Measurements from ENCODE around the gene TCAP. TPM values are rescaled to one million over a fixed set of nuclear protein-coding genes. Genes with fewer than 3 reads are reported as not detected.

The TCAP gene
- polyA plus RNA-seq, 1 of the 3 experiments (the other 2 are of a cell fraction), result 0.43 TPM

GRCh38 chr17:39636927-39637736, 28.0 kb upstream of the TCAP start, which contains the start of gene STARD3:
Gene STARD3 (plus strand): TSS chr17:39637144. CDS start chr17:39653532, 16,388 bp downstream.
- no peaks in the 10 kb centered on the region for H3K9me3 ChIP-seq
- peak within 1 kb of the TSS; percentile 86 for H3K9ac ChIP-seq
- TF ChIP-seq MAX (IDR thresholded peaks at IDR 0.05; ENCODE audit: low read depth), result 0 out of 2 replicates have a peak, but pooled peaks have one; percentile 19
- TF ChIP-seq FOSL2 (IDR thresholded peaks at IDR 0.05; ENCODE audit: borderline replicate concordance, low read depth), result no peak
- TF ChIP-seq FOXM1 (IDR thresholded peaks at IDR 0.05; ENCODE audit: low read depth), result no peak
- TF ChIP-seq FOXJ3 (CRISPR knock-in tag; IDR thresholded peaks at IDR 0.05), result no peak
- TF ChIP-seq CHD2 (IDR thresholded peaks at IDR 0.05; ENCODE audit: low read length, partially characterized antibody), result peak; percentile 37
- no peak for TF ChIP-seq TCF12 (IDR thresholded peaks at IDR 0.05)
- no peak for TF ChIP-seq RFX5 (IDR thresholded peaks at IDR 0.05; ENCODE audit: low read length)
- TF ChIP-seq EZH2phosphoT487 (IDR thresholded peaks at IDR 0.05; ENCODE audit: borderline replicate concordance, low read depth), result no peak
- TF ChIP-seq NFIC (IDR thresholded peaks at IDR 0.05; ENCODE audit: borderline replicate concordance), result no peak
- TF ChIP-seq PBX3 (IDR thresholded peaks at IDR 0.05), result 0 out of 2 replicates have a peak, but pooled peaks have one; percentile 17
- no peak for TF ChIP-seq SMC3 (IDR thresholded peaks at IDR 0.05; ENCODE audit: low read depth, low read length)
- peak; percentile 66 for TF ChIP-seq ELF1 (IDR thresholded peaks at IDR 0.05)
- no peak for TF ChIP-seq EP300 (IDR thresholded peaks at IDR 0.05; ENCODE audit: borderline replicate concordance in 1 of 2, low read depth in 1 of 2, low read length in 1 of 2)
- TF ChIP-seq NRF1 (IDR thresholded peaks at IDR 0.05; ENCODE audit: low read depth, low read length), result peak; percentile 67
- TF ChIP-seq POLR2AphosphoS5 (IDR thresholded peaks at IDR 0.05; ENCODE audit: low read depth, low read length), result peak; percentile 87
- TF ChIP-seq ZBTB33 (IDR thresholded peaks at IDR 0.05; ENCODE audit: borderline replicate concordance, low read depth), result no peak
- 0 out of 2 replicates have a peak, but pooled peaks have one; percentile 4 for TF ChIP-seq REST (IDR thresholded peaks at IDR 0.05; ENCODE audit: low read depth, low read length)
- TF ChIP-seq MXI1 (IDR thresholded peaks at IDR 0.05; ENCODE audit: low read depth, low read length), result peak; percentile 48; the same call in 1 of the 2 replicates
- peak; percentile 59; the same call in 1 of the 2 replicates for TF ChIP-seq TAF1 (IDR thresholded peaks at IDR 0.05; ENCODE audit: borderline replicate concordance, low read depth, low read length)
- TF ChIP-seq JUND (IDR thresholded peaks at IDR 0.05), result no peak
- no peak for TF ChIP-seq TEAD4 (IDR thresholded peaks at IDR 0.05; ENCODE audit: borderline replicate concordance, insufficient read depth)
- TF ChIP-seq YY1 (IDR thresholded peaks at IDR 0.05; ENCODE audit: low read depth), result no peak
- peak; percentile 83 for TF ChIP-seq GABPA (IDR thresholded peaks at IDR 0.05; ENCODE audit: low read depth)
- no peak for TF ChIP-seq RXRA (IDR thresholded peaks at IDR 0.05; ENCODE audit: borderline replicate concordance, low read depth)
- TF ChIP-seq SIN3A (IDR thresholded peaks at IDR 0.05; ENCODE audit: borderline replicate concordance, low read depth, low read length), result peak; percentile 49; the same call in 1 of the 2 replicates
- TF ChIP-seq USF1 (IDR thresholded peaks at IDR 0.05; ENCODE audit: borderline replicate concordance, low read depth), result 0 out of 2 replicates have a peak, but pooled peaks have one; percentile 8

More at GRCh38 chr17:39636927-39637736, 28.0 kb upstream of the TCAP start, which contains the start of gene STARD3:
- H4K20me1 ChIP-seq (ENCODE audit: insufficient read depth), result no peaks in the 10 kb centered on the region
- peak within 1 kb of the TSS; percentile 83 for H3K4me2 ChIP-seq
- H3K9me2 ChIP-seq, result no peaks in the 10 kb centered on the region
- H3F3A ChIP-seq (replicated peaks; ENCODE audit: insufficient read depth), result no peaks in the 10 kb centered on the region
- peak within 1 kb of the TSS; percentile 89 for H2AFZ ChIP-seq (ENCODE audit: low read depth)
- no peaks in the 10 kb centered on the region for H3K36me3 ChIP-seq (replicated peaks in 1 of 2; ENCODE audit: control insufficient read depth in 1 of 2, insufficient read depth in 2 of 2, low read length in 1 of 2)
- H3K27me3 ChIP-seq (ENCODE audit: insufficient read depth), result no peaks in the 10 kb centered on the region
- WGBS (ENCODE audit: low lambda C conversion rate), result 2% methylated on average over 24 of the region's 69 CpGs
- peaks cover 51% of the 10 kb centered on the region for H3K79me2 ChIP-seq (ENCODE audit: insufficient read depth)
- DNase-seq, result peak; percentile 96
- ChIA-PET CTCF (interaction anchor here (0.9 to 17.4 kb wide), 5 partner anchors 15 to 89 kb away, joined by 3 to 332 read pairs (median 9); partner anchors contain the start of genes PNMT and PPP1R1B), POLR2A (no interaction called here)
- peaks cover 0 to 21% of the 10 kb centered on the region in 2 experiments; a peak in 2 of 4 replicates for H3K4me1 ChIP-seq (ENCODE audit: control insufficient read depth in 1 of 2, insufficient read depth in 2 of 2, low read depth in 1 of 2, low read length in 1 of 2)
- peak within 1 kb of the TSS; percentile 59 to 85 for H3K27ac ChIP-seq (ENCODE audit: low read depth in 2 of 2, low read length in 1 of 2)
- peak within 1 kb of the TSS; percentile 88 to 97 for H3K4me3 ChIP-seq (ENCODE audit: low read depth in 2 of 2, low read length in 1 of 2)

Data from SK-N-SH (cell line).